HG03175 (cell line): ENCODE measurements around the gene AMIGO2.
"Not testable (repeated sequence)": the region's sequence is repeated elsewhere in the genome, so short reads cannot be mapped to it uniquely, and the experiment has no call there.

Source experiments
- ATAC-seq: cut with Tn5 transposase; IDR thresholded peaks from one replicate; pipeline ENCODE4 v1.9.1; 2021; ENCODE audit warnings: mild to moderate bottlenecking, moderate library complexity; ENCODE audit not compliant: unreplicated experiment

The AMIGO2 gene

GRCh38 chr12:47079468-47079980 is at the start of gene AMIGO2, which contains the start of gene PCED1B:
Gene AMIGO2, minus strand, starts transcription at chr12:47079959. Its CDS starts 957 bp downstream, at chr12:47079002.
Gene PCED1B, plus strand, starts transcription at chr12:47079621. Its CDS starts 155,443 bp downstream, at chr12:47235064.
- peak; percentile 66 for ATAC-seq

DNA sequence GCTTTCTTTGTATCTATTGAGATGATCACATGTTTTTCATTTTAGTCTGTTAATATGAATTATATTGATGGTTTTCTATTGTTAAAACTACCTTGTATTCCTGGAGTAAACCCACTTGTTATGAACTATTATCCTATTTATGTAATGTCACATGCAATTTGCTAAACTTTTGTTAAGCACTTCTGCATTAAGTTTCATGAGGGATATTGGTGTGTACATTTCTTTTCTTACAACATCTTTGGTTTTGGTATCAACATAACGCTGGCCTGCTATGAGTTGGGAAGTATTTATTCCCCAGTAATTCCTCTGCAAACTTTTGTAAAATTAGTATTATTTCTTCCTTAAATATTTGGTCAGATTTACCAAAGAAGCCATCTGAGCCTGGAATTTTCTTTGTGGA is 46.5 kb upstream of the AMIGO2 start:
- no peak for ATAC-seq

DNA sequence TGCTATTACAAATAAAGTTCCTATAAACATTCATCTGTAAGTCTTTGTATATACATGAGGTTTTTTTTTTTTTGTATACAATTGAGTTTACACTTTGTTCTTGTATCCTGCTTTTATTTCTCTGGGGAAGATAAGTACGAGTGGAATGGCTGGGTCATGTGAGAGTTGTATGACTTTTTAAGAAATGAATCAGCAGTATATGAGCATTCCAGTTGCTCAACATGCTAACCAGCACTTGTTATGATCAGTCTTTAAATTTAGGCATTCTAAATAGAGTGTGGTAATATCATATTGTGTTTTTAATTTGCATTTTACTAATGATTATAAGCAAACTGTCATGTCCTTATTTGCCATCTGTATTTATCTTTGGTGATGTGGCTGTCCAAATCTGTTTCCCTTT is 44.7 kb upstream of the AMIGO2 start:
- ATAC-seq = no peak

GRCh38 chr12:47123730-47124129 is 44.0 kb upstream of the AMIGO2 start:
- ATAC-seq = no peak

DNA sequence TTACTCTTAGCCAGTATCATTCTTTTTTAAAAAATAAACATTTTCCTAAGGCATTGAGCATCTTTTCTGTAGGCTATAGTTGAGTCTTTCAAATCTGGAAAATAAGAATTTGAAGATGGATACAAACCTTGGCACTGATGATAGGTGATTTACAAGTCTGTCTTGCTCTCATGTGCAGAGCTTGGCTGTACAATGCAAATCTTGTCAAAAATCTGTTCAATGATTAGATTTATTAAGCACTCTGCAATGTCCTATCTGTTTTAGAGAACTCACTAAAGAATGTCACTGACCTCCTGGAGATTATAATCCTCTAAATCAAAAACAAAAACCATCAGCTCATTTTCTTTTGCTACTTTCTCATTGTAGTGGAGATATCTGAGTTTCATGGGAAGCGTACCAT is 42.8 kb upstream of the AMIGO2 start:
- ATAC-seq = no peak

DNA sequence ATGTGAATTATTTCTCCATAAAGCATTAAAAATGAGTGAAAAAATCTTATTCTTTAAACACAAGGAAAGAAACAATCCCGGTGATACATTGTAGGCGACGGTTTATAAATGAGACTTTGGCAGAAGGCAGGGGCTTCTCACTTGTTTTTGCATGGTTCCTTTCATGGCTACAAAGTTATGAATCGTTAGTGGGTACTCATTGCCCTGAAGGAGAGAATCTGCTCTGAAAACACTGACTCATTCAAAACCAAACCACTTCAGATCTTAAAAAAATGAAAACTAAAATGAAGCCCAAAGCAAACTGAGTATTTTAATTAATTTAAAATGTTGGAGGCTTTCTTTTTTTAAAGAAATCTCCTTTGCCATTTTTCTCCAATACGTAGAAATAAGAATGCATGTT is 41.4 kb upstream of the AMIGO2 start:
- no peak for ATAC-seq

DNA sequence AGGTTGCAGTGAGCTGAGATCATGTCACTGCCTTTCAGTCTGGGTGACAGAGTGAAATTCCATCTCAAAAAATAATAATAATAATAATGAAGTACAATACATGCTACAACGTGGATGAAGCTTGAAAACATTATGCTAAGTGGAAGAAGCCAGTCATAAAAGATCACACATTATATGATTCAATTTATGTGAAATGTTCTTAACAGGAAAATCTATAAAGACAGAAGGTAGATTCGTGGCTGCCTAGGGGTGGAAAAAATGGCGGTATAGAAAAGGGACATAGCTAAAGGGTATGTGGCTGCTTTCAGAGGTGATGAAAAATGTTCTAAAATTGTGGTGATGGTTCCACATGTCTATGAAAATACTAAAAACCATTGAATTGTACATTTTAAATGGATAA is 41.0 kb upstream of the AMIGO2 start:
- no peak for ATAC-seq

DNA sequence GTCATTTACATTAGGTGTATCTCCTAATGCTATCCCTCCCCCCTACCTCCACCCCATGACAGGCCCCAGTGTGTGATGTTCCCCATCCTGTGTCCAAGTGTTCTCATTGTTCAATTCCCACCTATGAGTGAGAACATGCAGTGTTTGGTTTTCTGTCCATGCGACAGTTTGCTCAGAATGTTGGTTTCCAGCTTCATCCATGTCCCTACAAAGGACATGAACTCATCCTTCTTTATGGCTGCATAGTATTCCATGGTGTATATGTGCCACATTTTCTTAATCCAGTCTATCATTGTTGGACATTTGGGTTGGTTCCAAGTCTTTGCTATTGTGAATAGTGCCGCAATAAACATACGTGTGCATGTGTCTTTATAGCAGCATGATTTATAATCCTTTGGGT is 37.5 kb upstream of the AMIGO2 start:
- ATAC-seq = not testable (repeated sequence)

DNA sequence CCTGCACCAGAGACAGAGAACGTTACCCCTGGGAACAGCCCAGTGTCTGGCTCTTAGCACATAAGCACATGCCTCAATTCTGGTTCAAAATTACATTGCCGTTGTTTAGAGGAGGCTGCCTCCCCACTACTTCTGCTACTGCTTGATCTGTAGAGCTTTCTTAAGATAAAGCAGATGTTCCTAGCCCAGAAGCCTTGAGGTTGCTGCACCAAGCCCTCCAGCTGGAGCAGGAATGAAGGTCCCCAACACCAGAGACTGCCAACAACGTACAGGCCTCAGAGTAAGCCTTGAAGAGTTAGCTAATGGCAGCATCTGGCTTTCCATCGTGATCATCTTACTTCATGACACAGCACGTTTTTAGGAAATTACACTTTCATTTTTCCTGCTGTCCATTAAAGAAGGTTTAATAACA is 34.7 kb upstream of the AMIGO2 start:
- ATAC-seq = no peak

DNA sequence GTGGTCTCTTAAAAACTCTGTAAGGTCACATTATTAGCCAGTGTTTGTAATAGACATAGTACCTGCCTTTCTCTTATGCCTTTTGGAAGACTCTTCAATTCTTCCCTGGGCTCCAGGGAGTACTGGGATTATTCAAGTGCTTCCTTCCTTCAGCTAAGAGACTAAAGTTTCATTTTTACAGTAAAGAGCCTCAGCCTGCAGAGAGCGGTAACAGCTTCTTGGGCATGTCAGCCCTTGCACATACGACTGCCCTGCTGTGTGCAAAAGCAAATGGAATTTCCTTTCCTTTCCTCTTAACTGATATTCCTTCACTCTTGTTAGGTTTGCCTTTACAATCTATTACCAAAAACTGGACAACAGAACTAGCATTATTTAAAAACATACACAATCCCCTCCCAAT is 32.9 kb upstream of the AMIGO2 start:
- ATAC-seq = no peak

DNA sequence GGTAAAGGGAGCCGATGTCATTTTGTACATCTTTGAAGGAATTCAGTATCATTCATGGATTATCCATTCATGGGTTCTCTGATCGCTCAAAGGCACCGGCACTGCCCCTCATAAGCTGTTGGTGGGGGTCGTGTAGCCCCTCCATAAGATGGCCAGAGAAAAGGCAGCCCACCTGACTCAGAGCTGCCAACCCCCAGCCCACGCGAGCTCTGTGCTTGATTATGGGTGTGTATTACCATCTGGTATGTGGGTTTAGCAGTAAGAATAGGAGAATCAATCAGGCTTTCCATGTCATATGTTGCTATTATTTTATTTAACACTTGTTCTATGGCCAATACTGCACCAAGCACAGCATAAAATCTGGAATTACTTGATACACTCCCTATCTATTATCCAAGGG is 32.1 kb upstream of the AMIGO2 start:
- ATAC-seq = no peak

- ATAC-seq = no peak
Observed at GRCh38 chr12:47111392-47111778, 31.6 kb upstream of the AMIGO2 start.

- no peak for ATAC-seq
Observed at GRCh38 chr12:47110718-47111391, 31.1 kb upstream of the AMIGO2 start.

DNA sequence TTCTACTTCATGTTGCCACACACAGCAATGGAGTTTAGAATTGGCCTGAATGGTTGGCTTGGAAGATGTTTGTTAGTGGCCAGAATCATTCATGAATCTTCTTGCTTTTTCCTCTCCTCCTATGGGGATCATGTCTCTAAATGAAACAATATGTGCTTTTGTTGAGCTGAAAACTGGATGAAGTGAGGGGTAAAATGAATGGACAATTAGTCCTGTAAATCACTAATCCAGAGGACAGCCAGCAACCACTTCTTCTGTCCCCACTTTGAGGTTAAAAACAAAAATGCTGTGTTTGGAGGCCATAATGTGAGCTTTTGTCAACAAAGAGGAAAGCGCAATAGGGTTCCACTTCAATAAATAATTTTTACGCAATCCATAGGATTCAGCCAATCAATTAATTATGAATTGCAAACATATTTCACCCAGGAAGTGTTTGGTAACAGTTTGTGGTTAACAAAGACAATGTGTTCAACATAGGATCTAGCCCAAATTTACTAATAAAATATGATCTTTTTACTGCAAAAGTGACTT is 30.3 kb upstream of the AMIGO2 start:
- ATAC-seq = no peak

- ATAC-seq = no peak
Observed at GRCh38 chr12:47107926-47108325, 28.2 kb upstream of the AMIGO2 start.

DNA sequence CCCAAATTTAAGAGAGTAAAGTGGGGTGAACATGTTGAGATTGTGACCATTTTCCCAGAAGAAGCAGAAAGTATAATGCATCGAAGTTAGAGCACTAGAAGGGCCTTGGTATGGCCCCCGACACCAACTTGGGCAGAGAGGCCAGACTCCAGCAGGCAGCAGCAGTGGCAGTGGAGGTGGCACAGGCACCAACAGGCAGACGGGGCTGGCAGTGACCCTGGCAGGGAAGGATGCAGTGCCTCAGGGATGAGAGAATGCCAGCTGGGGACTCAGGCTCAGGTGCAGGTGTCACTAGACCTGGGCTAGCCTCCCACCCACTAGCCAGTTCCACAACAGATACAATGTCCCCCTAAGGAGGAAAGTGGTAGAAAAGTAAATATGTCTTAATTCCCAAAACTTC is 27.7 kb upstream of the AMIGO2 start:
- ATAC-seq = no peak

- no peak for ATAC-seq
Observed at GRCh38 chr12:47105914-47106674, 26.3 kb upstream of the AMIGO2 start.

DNA sequence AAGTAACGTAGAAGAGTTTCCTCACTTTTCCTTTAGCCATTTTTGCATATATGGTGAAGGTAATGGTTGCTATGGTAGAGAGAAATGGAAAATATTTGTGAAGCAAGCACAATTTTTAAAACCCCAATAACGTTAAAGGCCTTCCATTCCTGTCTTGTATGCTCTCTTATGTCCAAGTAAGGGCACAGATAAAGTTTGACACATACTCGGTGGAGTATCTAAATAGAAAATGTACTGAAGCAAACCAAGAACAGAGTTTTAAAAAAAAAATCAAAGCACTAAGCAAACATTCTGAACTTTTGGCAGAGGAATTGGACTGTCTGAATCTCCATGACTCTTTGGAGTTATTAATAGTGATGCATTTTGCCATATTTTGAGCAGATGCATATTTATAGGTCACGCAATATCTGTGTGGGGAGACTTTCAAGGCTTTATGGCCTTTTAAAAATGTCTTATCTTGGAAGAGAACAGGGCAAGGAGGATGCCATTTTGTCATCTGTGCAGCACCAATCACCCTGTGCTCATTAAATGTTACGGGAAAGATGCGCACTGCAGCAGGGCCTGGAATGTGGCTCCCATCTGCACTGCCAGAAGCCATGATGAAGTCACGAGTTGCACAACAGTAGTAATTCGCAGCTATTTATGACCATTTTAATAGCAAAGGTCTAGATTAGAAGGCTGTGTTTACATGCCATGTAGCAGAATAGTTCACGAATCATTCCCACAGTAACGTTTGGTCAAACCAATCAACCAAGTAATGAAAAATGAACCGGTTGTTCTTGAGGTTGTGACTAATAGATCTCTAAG is 23.3 kb upstream of the AMIGO2 start:
- no peak for ATAC-seq

DNA sequence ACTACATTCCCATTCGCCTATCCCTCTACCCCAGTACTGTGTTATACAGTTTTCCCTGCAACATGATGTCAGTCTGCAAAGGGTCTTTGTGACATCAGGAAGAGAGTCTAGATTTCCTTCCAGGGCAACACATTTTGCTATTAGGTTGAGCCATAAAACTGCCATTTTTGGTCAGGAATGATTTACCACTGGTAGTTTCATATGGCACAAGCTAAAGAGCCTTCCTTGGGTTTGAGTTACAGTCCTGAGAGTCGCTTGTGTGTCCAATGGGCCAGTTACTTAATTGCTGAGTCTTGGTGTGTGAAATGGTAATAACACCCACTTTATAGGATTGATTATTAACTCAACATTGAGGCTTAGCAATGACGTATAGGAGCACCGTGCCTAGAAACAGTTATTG is 22.6 kb upstream of the AMIGO2 start:
- ATAC-seq = no peak

GRCh38 chr12:47100160-47100559 is 20.4 kb upstream of the AMIGO2 start:
- ATAC-seq = no peak

- no peak for ATAC-seq
Observed at GRCh38 chr12:47099610-47100009, 19.9 kb upstream of the AMIGO2 start.
